GM21423 (cell line): Measurements from ENCODE around the gene MUC2.

ENCODE experiments used
- ATAC-seq: cut with Tn5 transposase; IDR thresholded peaks from one replicate; pipeline ENCODE4 v1.9.1; 2021; ENCODE audit warnings: mild to moderate bottlenecking, moderate library complexity; ENCODE audit not compliant: unreplicated experiment

MUC2 gene

DNA sequence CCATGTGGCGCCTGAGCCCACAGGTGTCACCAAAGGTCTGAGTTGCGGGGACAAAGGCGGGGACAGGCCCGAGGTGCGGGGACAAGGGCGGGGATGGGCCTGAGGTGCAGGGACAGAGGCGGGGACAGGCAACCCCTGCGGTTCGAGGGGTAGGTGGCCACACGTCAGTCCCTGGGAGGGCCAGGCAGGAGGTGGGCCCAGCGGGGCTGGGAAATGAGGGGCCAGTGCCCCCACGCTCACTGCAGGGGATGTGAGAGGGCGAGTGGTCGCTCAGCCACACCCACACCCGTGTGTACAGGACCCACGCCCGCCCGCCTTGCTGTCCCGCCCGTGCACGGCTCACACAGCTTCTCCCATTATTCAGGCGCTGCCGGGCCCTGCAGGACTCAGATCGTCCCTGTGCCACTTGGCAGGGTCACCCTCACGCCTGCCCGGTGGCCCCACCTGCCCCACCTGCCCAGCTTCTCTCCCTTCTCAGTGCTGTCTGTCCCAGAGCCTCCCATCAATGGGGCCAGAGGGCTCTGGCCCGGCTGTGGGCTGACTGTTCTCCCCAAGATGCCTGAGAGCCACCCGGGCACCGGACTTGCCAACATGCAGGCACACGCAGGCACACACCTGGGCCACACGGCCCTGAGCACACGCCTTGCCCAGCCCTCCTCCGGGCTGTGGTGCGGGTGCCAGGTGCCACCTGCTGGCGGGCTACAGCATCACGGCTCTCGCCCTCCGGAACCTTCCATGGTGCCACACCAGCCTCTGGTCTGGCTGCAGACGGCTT, 23.9 kb upstream of the MUC2 start:
- peak; percentile 65 for ATAC-seq

- ATAC-seq = no peak
Measured at GRCh38 chr11:1051356-1052132, 23.1 kb upstream of the MUC2 start.

DNA sequence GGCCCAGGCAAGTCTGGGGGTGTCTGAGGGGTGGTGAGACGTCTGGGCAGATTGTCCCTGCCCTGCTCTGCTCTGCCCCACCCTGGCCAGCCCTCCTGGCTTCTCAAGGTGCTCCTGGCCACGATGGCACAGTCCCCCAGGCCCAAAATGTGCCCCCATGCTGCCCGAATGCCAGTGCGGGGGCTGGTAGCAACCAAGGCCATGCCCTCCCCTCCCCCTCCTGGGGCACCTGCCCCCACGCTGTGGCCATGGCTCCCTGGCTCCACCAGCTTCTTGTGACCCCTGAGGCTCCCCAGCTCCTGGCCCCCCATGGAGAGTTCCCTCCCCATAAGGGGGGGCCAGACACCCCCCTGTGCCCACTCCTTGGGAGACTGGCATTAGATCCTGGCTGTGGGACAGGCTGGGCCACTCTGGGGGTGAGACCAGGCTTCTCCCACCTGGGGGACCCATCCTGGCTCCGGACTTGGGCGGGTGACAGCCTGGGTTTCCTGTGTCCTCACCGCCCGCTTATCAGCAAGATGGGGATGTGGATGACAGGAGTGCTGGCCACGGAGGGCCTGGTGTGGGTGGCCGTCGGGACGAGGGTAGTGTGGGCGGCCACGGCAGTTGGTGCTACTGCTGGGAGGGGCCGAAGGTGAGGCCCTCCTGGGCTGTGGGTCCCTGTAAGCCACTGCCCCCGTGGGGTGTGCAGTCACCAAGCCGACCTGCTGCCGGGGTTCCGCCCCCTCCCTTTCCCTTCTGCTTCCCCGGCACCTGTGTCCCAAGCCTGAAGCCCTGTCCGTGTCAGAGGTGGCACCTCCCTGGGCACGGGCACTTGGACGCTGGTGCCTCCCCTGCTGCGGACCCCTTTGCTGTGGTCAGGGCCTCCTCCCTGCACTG, 22.3 kb upstream of the MUC2 start:
- ATAC-seq = no peak

GRCh38 chr11:1053121-1053901, 21.4 kb upstream of the MUC2 start:
- no peak for ATAC-seq

DNA sequence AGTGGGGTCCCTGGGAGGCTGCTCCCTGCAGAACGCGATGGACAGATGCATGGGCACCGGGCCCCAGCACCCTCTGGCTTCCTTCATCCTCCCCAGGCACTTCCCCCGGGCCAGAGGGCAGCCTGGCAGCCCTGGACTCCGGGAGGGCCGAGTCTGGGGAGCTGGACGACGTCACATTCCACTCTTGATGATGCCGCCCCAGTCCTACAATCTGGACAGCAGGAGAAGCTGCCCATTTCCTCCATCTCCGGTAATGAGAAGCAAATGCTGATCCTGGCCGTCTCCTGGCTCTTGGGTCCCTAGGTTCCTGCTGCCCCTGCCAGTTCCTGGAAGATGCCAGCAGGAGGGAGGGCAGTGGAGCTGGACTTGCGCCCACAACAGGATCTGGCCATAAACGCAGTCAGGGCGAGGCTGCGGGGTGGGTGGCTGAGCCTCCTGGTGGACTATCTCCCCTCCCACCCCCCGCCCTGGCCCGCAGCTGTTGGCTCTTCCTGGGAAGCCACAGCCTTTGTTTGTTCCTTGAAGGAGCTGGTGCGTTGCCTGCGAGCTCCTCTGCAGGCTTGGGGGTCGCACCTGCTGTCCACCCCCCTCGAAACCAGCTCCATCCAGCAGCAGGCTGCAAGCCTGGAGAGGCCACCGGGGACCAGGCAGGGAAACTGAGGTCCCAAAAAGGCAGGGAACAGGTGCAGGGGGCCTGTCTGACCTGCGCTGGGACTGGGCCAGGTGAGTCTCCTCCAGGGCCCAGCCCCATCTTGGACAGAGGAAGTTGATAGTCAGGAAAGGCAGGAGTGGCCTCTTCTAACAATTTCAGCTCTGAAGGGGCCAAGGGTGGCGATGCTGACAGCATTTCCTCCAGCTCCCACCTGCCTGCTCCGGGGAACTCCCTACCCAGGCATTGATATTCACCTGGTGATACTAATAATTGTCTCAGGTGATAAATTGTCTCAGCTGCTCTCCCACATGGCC, 20.2 kb upstream of the MUC2 start:
- ATAC-seq = no peak

- no peak for ATAC-seq
Measured at GRCh38 chr11:1055109-1055703, 19.5 kb upstream of the MUC2 start.

DNA sequence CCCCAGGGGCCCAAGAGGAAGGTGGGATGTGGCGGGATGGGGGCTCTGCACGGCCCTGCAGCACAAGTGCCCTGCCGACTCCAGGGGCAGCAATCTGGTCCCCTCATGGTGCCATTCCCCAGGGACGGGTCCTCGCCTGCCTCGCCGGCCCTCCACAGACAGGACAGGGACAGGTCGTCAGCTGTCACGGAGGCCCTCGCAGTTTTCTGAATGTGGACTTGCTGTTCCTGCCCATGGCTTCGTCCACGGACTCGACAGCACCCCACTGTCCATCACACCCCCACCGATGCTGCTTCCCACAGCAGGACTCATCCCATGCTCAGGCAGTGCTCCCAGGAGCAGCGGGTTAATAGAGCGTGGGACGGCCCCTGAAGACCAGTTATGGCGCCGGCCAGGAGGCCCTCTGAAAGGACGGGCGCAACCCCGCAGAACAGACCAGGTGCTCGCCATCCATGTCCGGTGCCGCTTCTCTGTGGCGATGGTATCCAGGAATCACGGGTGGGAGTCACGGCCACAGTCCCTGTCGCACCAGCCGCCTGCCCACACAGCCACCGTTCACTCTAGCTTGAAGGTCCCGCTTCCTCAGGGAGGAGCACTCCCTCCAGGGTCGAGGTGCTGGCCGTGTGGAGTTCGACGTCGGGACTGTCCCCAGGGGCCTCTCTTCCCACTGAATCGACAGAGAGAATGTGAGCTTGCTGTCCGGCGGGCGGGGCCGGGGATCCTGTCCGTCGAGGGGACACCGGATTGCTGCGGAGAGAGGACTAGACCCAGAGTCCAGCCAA, 18.5 kb upstream of the MUC2 start:
- no peak for ATAC-seq

GRCh38 chr11:1057806-1058205, 16.9 kb upstream of the MUC2 start:
- ATAC-seq = no peak

- ATAC-seq = no peak
Measured at GRCh38 chr11:1059759-1060158, 14.9 kb upstream of the MUC2 start.

GRCh38 chr11:1060410-1060809, 14.3 kb upstream of the MUC2 start:
- ATAC-seq = no peak

DNA sequence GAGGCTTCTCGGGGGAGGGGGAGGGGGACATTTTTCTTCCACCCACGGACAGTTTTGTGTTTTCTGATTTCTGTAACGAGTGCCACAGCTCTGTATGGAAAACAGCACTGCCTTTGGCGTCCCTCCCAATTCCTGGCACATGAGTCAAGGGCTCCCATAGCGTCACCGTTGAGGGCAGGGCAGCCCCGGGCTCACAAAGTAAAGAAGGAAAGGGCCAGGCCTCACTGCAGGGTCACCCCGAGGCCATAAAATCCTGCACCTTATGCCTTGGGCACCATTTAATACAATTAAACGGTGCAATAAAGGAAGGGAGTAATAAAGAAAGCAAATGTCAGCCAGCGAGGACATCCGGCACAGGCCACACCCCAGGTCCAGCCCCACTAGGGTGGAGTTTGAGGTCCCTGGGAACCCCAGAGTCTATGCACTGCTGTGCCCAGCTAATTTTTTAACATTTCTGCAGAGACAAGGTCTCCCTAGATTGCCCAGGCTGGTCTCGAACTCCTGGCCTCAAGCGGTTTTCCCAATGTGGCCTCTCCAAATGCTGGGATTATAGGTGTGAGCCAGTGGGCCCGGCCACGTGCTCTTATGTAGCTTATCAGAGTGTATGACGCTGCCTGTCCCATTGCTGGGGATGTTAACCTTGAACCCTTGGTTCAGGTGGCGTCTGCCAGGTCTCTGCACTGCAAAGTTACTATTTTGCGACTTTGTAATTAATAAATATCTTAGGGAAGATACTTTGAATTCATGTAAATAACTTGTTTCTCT, 13.6 kb upstream of the MUC2 start:
- ATAC-seq = no peak

DNA sequence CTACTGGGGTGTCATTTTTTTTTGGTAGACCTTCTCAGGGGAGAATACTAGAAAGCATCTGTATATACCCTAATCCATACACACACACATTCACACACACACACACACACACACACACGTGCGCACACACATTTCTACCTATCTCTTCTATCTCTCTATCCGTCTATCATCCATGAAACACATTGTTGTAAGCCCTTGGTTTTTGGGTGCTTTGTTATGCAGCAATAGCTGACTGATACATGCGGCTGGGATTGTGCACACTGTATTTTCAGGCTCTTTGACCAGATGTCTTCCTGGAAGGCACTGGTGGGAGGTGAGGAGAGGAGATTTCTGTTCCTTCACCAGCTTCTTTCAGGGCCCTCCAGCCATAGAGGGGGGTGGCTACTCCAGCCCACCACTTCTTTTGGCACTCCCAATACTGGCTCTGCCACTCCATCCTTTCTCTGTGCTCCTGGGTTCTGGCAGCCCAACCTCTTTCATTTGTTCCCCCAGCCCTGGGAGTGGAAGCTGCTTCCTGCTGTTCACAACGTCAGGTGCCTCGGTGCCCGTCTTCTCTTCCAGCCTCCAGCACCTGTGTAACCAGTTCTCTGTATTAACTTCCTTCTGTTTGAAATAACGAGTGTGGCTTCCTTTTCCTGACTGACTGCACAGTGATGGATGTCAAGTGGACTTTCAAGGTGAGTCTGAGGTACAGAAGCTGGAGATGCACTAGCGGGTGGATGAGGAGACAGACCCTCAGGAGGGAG, 12.4 kb upstream of the MUC2 start:
- ATAC-seq = no peak

- no peak for ATAC-seq
Measured at GRCh38 chr11:1064167-1064566, 10.5 kb upstream of the MUC2 start.

DNA sequence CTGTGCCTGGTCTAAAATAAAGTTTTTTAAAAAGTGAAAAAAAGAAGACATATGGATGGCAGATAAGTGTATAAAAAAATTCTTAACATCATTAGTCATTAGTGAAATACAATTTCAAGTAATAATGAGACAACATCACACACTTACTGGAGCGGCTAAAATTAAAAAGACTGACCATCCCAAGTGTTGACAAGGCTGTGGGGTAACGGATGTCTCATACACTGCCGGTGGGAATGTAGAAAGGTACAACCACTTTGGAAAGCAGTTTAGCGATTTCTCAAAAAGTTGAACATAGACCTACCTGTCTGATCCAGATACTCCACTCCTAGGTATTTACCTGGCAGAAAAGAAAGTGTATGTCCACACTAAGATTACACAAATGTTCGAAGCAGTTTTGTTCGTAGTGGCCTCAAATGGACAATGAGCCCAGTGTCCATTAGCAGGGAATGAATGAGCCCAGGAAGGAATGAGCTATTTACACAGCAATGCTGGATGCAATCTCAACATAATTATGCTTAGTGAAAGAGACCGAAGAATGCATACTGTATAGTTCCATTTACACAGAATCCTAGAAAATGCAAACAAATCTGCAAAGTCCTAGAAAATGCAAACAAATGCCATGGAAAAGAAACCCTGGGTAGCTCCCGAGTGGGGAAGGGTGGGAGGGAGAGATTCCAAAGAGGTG, 6.7 kb upstream of the MUC2 start:
- ATAC-seq = no peak

GRCh38 chr11:1069740-1070139, 4.9 kb upstream of the MUC2 start:
- no peak for ATAC-seq
